ENCODE results near the gene VWC2L.

VWC2L gene

DNA sequence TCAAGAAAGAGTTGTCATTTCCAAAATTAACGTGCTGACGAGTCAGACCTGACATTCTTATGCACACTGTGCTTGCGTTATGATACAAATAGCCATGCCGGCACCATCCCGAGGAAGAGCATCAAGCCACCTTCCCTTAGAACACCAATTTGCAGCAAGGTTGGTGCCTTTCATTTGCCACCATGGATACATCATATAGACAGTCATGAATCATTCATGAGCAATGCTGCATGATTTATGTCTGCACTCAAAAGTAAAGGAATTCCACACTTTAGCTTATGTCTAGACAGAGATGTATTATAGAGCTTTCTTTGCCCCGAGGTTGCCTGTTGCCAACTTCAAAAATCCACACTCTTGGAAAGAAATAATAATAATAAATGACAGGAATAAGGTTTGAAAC, 166.9 kb downstream of the VWC2L start:
- no peak for DNase-seq (ENCODE audit: low read depth, low spot score)

DNA sequence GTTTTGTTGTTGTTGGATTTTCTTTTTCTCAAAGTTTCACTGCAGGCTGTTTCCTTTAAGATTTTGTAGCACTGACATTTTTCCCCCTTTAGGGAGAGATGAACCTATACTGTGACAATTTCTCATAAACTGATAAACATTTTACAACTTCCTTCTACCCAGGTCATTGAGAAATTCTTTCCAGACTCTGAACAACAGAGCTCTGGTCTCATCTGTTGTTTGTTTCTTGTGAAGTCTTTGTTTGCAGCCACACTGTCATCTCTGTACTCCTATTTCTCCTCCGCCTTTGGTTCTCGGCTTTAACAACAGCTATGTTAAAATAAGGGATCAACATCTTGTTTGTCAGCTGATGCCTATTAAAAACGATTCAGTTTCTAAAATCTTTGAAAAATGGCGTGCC, 167.6 kb downstream of the VWC2L start:
- no peak for DNase-seq (ENCODE audit: low read depth, low spot score)

More for the DNA sequence above, 166.9 kb downstream of the VWC2L start:
- no peak overlapping the region for H3K27ac ChIP-seq

DNA sequence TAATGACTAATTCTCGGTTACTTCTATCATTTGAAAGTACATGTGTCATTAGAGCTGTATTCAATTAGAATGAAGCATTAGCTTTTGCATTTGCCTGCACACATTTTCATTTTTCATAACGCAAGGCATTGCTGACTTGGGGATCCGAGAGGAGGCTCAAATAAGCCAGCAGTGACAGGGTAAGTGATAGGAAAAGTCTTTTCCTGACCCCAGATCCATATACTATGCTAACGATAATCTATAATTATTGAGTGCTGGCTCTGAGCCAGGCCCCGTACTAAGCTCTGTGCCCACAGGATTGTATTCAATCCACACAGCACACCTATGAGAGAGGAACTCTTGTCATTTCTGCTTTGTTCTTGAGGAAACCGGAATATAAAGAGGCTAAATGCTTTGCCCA, 168.2 kb downstream of the VWC2L start:
- H3K27ac ChIP-seq: no peak overlapping the region
- DNase-seq (ENCODE audit: low read depth, low spot score): no peak

More for the DNA sequence above, 167.6 kb downstream of the VWC2L start:
- H3K27ac ChIP-seq: no peak overlapping the region

DNA sequence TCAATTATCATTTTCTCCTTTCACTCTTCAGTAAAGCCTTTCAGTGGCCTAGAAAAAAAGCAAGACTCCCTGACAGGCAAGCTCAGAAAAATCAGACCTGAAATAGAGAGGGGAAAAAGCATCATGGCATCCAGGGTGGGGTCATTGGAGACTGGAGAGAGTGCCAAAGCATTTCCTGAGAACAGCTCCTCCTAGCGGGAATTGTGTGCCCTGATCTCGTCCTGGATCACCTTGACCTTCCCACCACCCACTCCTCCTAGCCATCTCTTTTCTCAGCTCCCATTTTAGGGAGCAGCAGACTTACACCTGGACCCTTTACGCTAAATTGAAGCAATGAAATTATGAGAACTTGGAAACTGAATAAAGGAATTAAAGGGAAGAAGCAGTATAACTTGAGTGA, 176.6 kb downstream of the VWC2L start:
- no peak overlapping the region for H3K27ac ChIP-seq
- DNase-seq (ENCODE audit: low read depth, low spot score): no peak

DNA sequence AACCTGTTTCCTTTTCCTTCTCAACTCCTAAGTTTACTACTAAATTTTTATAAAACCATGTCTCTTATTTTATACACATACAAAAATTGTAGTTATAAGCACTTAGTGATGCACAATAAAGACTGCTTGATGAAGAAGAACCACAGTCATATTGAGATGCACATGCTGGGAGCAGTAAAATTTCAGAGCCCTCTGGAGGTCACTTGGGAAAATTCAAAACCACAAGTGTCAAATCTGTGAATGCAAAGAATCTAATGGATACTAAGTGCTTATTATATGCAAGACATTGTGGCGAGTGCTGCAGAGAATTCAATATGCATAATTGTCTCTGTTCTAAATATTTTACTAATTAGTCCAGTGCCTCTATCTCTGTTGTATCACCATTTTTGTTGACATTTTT, 180.5 kb downstream of the VWC2L start:
- no peak overlapping the region for H3K27ac ChIP-seq
- DNase-seq (ENCODE audit: low read depth, low spot score): no peak

DNA sequence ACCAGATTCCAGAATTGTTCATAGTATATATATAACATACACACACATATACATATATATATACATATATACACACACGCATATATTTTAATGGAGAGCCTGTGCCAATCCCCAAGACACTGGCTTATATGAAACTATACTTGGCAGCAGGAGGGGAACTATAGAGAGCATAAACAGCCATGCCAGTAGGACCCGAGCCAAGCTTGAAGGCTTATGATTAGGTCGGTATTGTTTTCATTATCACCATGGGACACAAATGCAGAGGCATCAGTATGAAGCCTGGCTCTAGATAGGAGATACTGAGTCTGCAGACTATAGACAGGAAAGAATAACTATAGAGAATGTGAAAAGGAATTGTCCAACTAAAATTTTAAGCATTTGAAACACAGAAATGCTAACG, 181.2 kb downstream of the VWC2L start:
- DNase-seq (ENCODE audit: low read depth, low spot score): no peak
- no peak overlapping the region for H3K27ac ChIP-seq

DNA sequence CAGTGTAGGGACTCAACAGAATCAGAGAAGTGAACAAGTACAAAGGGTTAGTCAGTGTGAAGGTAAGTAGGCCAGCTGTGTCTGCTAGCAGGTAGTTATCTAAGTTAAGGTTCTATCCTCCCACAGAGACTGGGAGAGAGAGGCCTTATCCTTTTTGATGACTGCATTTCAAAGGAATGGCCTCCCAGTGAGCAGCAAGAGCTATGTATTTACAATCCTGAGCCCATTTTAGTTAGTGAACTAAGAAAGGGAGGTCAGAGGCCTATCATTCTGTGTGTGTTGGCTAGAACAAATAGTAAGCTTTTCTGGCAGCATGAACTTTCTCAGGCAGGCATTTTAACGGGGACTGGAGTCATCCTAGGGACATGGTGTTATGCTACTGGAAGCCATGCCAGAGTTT, 182.9 kb downstream of the VWC2L start:
- no peak for DNase-seq (ENCODE audit: low read depth, low spot score)
- no peak overlapping the region for H3K27ac ChIP-seq

DNA sequence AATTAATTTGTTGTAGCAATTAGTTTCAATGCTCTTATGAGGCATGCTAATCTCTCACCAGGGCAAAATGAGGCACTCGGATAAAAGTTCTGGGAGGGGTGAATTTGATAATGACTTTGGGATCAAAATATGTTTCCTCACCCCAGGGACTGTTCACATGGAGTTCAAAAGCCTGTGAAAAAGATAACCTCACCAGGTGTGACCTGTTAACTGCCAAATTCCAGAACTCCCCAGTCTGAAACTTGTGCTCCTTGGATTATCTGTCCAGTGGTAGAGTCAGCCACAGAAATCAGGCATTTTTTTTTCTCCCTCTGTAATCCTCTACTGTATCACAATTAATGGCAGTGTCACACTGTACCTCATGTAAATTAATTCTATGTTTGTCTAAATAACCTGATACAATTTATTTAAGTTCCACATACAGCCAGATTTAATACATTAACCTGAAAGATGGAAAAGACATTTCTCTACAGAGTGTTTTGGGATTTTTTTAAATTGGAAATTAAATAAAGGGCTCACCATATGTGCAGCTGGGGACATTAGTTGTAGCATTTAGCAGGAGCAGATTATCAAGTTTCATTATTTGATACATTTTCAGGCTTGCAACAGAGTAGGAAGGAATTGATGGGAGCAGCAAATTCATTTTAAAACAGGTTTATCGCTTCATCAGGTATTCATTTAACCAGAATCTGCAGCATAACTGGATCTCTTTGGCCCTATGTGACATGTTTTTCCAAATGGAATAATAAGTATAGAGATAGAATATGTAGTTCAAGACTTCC, 191.2 kb downstream of the VWC2L start:
- DNase-seq (ENCODE audit: low read depth, low spot score): no peak

DNA sequence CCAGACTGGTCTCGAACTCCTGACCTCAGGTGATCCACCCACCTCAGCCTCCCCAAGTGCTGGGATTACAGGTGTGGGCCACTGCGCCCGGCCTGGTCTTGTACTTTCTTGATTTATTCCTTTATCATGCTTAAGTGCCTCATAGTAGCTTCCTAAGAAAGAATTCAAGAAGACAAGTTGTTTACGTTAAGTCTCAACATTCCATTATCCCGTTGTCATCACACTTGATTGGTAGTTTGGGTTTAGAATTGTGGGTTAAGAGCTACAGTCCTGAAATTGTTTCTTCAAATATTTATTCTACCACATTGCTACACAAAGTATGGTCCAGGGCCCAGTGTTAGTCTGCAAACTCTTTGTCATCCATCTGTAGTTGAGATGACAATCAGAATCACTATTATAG, 194.0 kb downstream of the VWC2L start:
- DNase-seq (ENCODE audit: low read depth, low spot score): no peak
- H3K27ac ChIP-seq: no peak overlapping the region

More for the DNA sequence above, 191.2 kb downstream of the VWC2L start:
- H3K27ac ChIP-seq: no peak overlapping the region

DNA sequence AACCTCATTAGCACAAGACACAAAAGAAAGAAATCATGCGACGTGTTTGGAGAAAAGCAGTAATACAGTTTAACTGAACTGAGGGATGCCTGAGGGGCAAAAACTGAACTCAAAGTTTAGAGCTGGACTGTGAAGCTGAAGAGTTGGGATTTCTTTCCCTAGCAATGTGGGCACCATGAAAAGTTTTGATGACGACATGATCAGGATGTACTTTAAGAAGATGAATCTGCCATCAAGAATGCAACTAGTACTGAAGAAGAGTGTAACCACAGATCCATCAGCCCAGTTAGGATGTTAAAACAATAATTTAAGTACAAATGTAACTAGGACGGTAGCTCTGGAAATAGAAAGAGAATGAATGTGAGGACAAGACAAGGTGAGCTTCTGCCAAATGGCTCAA, 196.2 kb downstream of the VWC2L start:
- H3K27ac ChIP-seq: no peak overlapping the region
- DNase-seq (ENCODE audit: low read depth, low spot score): no peak

DNA sequence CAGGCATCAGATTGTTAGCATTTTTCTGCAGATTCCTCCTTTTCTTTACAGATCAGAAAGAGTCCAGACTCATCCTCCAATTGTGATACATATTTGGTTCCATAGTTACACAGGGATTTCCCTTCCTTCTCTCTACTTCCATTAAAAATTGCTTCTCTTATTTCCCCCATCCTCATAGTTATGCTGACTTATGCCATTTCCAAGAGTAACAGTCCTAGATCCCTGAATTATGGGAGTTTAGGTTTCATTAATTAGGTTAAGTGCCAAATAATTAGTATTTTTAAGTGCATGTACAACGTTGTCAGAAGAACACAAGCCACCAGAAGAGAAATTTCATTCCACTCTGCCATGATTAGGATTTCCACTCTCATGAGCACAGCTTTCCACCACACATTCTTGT, 200.2 kb downstream of the VWC2L start:
- DNase-seq (ENCODE audit: low read depth, low spot score): no peak
- no peak overlapping the region for H3K27ac ChIP-seq

DNA sequence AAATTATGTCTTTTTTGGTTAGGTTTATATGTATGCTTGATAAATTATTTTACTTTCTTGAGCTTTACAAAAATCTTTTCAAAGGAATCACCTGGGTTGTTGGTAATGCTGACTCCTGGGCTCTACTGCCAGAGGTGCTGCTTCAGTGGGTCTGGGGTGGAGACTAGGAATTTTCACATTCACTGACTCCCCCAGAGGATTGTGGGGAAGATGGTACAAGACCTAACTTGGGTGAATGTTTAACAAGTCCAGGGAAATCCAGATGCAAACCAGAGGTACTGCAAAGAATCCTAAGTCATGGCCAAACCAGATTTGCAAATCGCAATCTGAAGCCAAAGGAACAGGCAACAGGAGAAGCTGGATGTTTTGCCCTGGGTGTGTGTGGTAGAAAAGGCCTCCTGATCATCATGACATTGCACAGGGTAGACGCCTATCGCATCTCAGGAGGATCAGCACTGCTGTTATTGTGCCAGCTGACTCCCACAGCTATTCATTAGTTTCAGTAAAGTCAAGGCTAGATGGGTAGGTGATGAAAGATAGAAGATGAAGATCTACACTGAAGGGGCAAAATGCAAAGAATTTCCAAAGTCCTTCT, 213.4 kb downstream of the VWC2L start:
- no peak for DNase-seq (ENCODE audit: low read depth, low spot score)

DNA sequence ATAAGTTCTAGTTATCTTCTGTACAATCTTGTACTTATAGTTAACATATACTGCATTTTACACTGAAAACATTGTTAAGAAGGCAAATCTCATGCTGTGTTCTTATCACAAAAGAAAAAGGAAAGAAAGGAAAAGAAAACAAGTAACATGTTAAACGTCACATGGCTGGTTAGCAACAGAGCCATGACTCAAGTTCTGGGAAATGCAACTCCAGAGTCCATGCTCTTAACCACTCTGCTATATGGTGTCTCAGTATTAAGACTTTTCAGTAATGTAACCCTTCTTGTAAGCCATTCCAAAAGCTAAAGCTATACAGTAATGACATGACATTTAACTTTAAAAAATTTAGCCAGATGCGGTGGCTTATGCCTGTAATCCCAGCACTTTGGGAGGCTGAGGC, 217.2 kb downstream of the VWC2L start:
- no peak overlapping the region for H3K27ac ChIP-seq
- DNase-seq (ENCODE audit: low read depth, low spot score): no peak

More for the DNA sequence above, 213.4 kb downstream of the VWC2L start:
- H3K27ac ChIP-seq: no peak overlapping the region
